Stimulated activated memory B cell treated with anti-CD40 and anti-IgM and Interleukin-4, amounts not matched to agents 10 μg/mL and 1 μg/mL and 100 μg/mL, for 72 hours (primary cell): Measurements from ENCODE around the gene RPF1.
"Not testable (repeated sequence)": the region's sequence is repeated elsewhere in the genome, so short reads cannot be mapped to it uniquely, and the experiment has no call there.

Source experiments
- ATAC-seq: fragments of 150-1000 bp; cut with Tn5 transposase; 2 replicates; pipeline ENCODE4 v1.10.0; 2021
- H3K27ac Mint-ChIP-seq: one replicate; pipeline ENCODE4 v1.8.0; 2022; ENCODE audit warnings: mild to moderate bottlenecking, mixed read lengths
- H3K27me3 Mint-ChIP-seq: one replicate; pipeline ENCODE4 v1.8.0; 2022; ENCODE audit warnings: mixed read lengths
- H3K36me3 Mint-ChIP-seq: one replicate; pipeline ENCODE4 v1.8.0; 2022; ENCODE audit warnings: mixed read lengths
- H3K4me1 Mint-ChIP-seq: one replicate; pipeline ENCODE4 v1.8.0; 2022; ENCODE audit warnings: mixed read lengths
- H3K4me3 Mint-ChIP-seq: one replicate; pipeline ENCODE4 v1.8.0; 2022; ENCODE audit warnings: mild to moderate bottlenecking, moderate library complexity, mixed read lengths
- H3K9me3 Mint-ChIP-seq: one replicate; pipeline ENCODE4 v1.8.0; 2022; ENCODE audit warnings: mixed read lengths

The RPF1 gene, protein sequence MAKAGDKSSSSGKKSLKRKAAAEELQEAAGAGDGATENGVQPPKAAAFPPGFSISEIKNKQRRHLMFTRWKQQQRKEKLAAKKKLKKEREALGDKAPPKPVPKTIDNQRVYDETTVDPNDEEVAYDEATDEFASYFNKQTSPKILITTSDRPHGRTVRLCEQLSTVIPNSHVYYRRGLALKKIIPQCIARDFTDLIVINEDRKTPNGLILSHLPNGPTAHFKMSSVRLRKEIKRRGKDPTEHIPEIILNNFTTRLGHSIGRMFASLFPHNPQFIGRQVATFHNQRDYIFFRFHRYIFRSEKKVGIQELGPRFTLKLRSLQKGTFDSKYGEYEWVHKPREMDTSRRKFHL

DNA sequence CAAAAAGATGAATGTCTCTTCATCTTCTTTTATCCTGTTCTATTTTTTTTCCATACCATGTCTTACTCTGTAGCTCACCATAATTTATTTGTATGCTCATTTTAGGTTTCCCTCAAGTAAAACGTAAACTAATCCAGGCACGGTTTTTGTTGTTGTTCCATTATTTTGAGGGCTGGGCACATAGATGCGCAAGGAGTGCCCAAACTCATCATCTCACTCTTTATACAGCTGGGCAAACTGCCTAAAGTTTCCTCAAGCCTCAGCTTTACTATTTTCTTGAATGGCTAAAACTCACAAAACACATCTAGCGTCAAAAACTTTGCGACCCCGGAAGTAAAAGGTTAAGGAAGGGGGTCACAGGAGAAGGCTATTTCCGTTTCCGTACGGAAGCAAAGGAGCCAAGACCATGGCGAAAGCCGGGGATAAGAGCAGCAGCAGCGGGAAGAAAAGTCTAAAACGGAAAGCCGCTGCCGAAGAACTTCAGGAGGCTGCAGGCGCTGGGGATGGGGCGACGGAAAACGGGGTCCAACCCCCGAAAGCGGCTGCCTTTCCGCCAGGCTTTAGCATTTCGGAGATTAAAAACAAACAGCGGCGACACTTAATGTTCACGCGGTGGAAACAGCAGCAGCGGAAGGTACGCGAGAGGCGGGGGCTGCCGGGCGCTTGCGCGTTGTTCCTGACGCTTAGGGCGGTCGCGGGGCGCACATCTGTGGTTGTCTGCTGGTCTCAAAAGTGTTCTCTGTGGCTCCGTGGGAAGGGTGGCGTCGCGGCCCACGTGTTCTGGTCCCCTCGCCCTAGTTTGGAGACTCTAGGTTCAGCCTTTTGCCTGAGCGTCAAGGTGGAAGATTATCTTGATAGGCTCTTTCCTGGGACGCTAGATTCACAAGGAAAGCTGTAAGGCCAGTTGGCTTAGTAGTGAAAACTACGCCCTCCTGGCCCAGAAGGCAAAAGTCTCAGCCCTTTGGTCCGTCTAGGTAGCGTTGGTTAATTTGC is at the start of gene RPF1:
Gene RPF1, plus strand, starts transcription at position 391 of the 993 bp plus-strand sequence. Its CDS starts 16 bp downstream, at position 407.
- Mint-ChIP-seq H3K36me3 (peaks cover 36% of the 10 kb centered on the region), H3K4me1 (peaks cover 31% of the 10 kb centered on the region), H3K27me3 (peaks cover 32% of the 10 kb centered on the region), H3K9me3 (peaks cover 14% of the 10 kb centered on the region), H3K4me3 (peak within 1 kb of the TSS; percentile 99), H3K27ac (peak within 1 kb of the TSS; percentile 99)
- peak; percentile 97 for ATAC-seq

DNA sequence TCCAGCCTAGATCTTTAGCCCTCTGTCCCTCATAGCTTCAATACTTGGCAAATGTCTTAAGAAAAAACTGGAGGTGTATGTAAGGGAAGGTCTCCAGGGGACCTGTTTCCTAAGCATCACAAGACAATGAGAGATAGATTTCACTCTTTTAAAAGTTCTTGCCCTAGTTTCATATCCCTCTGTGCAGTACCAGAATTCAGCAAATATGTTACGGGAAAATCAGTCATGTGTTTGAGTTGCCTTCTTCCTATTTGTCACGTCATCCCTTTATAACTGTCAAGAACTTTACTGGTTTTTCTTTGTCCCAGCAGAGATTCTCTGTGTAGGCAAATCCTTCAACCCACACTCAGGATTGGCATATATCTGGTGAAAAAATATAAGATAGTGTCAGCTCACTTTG is 48.5 kb upstream of the RPF1 start:
- no peak overlapping the region for H3K27ac Mint-ChIP-seq
- H3K4me1 Mint-ChIP-seq = no peaks in the 10 kb centered on the region
- ATAC-seq = peak; percentile 53
- H3K27me3 Mint-ChIP-seq = no peaks in the 10 kb centered on the region
- peaks cover 4% of the 10 kb centered on the region for H3K9me3 Mint-ChIP-seq
- H3K4me3 Mint-ChIP-seq = no peak overlapping the region
- no peaks in the 10 kb centered on the region for H3K36me3 Mint-ChIP-seq

DNA sequence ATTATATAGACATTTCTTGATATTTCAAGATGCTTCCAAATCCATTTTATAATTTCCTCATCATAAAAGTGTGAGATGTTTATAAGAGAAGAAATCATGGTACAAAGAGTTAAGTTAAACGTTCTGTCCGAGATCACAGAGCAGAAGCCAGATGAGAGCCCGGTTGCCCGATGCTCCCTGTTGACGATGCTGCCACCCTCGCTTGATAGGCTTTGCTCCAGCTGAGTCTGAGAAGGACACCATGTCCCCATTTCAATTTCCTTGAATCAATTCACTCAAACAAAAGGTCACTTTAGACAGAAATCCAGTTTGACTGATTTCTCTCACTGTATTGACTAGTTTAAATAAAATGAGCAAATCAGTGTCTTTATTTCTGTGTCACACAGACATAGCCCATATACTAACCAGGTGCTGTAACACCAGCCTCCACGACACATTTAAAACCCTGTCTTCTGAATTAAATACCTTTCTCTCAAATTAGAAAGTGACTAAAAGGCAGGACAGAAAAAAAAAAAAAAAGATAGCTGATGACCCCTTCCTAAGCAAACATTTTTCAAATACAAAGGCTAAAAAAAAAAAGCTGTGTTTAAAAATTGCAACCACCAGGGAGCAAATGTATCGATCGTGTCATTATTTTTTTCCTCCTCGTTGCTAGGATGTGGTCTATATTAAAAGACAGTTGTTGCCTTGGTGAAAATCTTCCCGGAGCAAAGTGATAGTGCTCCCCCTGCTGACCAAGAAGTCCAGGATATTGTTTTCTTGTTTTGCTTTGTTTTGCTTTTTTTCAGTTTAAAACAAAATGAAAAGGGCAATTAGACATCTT is 45.6 kb upstream of the RPF1 start:
- peak; percentile 67 for ATAC-seq
- Mint-ChIP-seq H3K27me3 (no peaks in the 10 kb centered on the region), H3K4me3 (peak overlapping the region; percentile 50), H3K36me3 (no peaks in the 10 kb centered on the region), H3K27ac (no peak overlapping the region), H3K4me1 (no peaks in the 10 kb centered on the region), H3K9me3 (peaks cover 4% of the 10 kb centered on the region)

DNA sequence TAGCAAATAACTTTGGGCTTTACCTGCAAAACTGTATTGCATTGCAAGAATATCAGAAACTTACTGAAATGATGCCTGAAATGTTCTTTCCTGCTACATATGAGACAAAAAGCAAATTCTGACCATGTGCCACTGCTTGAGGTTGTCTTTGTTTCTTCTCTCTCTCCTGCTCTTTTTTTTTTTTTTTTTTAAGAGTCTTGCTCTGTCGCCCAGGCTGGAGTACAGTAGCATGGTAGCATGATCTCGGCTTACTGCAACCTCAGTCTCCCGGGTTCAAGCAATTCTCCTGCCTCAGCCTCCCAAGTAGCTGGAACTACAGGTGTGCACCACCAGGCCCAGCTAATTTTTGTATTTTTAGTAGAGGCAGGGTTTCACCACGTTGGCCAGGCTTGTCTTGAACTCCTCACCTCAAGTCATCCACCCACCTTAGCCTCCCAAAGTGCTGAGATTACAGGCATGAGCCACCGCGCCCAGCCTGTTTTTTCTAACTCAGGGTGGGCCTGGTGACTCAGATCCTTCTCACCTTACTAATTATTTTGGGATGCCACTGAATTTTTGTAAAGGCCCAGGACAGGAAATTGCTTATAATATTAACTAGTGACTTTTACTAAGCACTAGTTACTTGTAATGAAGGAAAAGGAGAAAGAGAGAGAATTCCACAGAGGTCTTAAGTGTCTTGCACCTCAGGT is 44.8 kb upstream of the RPF1 start:
- Mint-ChIP-seq H3K27me3 (no peaks in the 10 kb centered on the region), H3K36me3 (no peaks in the 10 kb centered on the region), H3K27ac (no peak overlapping the region), H3K4me3 (peak overlapping the region; percentile 50), H3K4me1 (no peaks in the 10 kb centered on the region), H3K9me3 (peaks cover 4% of the 10 kb centered on the region)
- no peak for ATAC-seq

DNA sequence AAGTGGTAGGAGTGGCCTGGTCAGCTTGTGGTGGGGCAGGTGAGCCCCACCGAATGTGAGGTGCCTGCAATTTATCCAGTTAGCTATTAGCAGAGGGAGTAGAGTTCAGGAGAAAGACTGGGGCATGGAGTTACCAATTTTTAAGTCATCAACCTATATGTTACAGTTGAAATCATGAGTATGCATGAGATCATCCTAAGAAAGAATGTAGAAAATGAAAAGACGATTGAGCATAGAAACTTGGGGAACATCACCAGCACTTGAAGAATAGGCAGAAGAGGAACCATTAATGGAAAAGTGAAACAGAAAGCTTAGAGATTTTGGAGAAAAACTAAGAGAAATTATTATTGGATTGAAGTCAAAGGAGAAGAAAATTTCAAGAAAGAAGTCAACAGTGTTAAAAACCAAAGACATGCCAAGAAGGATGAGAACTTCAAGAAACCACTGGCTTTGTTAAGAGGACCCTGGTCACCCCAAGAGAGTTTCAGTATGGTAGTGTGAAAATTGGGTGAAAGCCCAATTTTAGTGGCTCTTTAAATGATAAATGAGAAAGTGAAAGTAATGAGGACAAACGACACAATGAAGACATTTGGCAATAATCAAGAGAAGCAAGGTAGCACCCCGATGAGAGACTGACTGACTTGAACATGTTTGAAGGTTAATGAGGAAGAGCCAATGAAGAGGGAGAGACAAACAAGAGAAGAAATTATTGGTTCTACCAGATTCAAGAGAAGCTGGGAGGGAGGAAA is 44.1 kb upstream of the RPF1 start:
- no peak for ATAC-seq
- Mint-ChIP-seq H3K4me1 (no peaks in the 10 kb centered on the region), H3K9me3 (no peaks in the 10 kb centered on the region), H3K36me3 (no peaks in the 10 kb centered on the region), H3K27me3 (no peaks in the 10 kb centered on the region), H3K4me3 (no peak overlapping the region), H3K27ac (no peak overlapping the region)

DNA sequence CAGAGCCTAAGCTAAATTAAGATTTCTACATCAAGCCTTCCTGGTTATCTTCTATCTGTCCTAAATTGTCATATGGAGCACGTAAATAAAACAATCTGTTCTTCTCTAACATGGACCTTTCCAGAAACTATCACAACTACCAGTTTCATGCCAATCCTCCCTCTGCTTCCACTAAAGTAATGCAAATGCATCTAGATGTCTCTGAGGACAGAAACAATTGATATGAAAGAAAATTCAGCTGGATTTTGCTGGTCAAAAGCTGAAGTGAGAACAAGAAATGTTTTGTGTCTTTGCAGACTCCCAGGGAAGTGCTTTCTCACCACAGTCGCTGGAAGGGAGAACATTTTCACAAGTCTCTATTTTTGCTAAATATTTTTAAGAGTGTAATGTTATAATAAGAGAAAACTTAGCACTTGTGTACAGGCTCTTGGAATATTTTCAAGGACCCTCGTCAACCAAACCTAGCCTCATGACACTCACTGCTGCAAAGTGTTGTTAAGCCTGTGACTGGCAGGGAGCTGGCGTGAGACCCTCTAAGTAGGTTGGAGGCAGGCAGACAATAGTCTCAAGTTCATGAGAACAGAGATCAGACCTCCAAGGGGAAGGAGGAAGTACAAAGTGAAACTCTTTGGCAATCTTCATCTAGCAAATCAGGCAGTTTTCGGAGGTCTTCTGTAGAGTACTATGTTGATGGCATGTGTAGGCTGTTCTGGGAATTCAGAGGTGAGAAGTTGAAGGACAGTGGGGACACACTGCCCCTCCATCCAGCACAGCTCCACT is 42.0 kb upstream of the RPF1 start:
- Mint-ChIP-seq H3K36me3 (no peaks in the 10 kb centered on the region), H3K9me3 (no peaks in the 10 kb centered on the region), H3K27me3 (no peaks in the 10 kb centered on the region), H3K27ac (no peak overlapping the region), H3K4me1 (no peaks in the 10 kb centered on the region), H3K4me3 (no peak overlapping the region)
- ATAC-seq = peak; percentile 67

DNA sequence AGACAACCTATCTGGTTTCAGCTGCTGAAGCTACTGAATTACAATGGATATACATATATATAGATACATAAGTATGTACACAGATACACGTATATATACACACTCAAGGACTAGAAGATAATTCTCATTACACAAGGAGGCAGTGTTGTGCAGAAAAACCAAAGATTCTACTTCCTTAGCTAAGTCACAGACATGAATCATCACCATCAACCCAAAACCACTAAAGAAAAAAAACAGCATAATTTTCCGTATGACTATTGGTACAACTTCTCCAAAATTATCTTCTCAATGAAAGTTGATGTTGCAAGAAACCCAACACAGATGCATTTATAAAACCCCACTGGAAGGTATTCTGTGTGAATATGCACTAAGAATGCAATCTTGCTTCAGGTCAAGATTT is 36.8 kb upstream of the RPF1 start:
- H3K4me1 Mint-ChIP-seq = peaks cover 7% of the 10 kb centered on the region
- H3K27me3 Mint-ChIP-seq = no peaks in the 10 kb centered on the region
- peaks cover 6% of the 10 kb centered on the region for H3K36me3 Mint-ChIP-seq
- ATAC-seq = peak; percentile 95
- peaks cover 3% of the 10 kb centered on the region for H3K9me3 Mint-ChIP-seq
- H3K27ac Mint-ChIP-seq = no peak overlapping the region
- H3K4me3 Mint-ChIP-seq = no peak overlapping the region

DNA sequence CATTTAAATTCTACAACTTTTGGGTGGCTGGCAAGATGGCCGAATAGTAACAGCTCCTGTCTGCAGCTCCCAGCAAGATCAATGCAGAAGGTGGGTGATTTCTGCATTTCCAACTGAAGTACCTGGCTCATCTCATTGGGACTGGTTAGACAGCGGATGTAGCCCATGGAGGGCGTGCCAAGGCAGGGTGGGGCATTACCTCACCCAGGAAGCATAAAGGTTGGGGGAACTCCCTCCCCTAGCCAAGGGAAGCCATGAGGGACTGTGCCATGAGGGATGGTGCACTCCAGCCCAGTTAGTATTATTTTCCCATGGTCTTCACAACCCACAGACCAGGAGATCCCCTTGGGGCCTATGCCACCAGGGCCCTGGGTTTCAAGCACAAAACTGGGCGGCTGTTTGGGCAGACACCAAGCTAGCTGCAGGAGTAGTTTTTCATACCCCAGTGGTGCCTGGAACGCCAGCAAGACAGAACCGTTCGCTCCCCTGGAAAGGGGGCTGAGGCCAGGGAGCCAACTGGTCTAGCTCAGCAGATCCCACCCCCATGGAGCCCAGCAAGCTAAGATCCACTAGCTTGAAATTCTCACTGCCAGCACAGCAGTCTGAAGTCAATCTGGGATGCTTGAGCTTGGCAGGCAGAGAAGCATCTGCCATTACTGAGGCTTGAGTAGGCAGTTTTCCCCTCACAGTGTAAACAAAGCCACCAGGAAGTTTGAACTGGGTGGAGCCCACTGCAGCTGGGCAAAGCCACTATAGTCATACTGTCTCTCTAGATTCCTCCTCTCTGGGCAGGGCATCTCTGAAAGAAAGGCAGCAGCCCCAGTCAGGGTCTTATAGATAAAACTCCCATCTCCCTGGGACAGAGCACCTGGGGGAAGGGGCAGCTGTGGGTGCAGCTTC is 36.1 kb upstream of the RPF1 start:
- H3K27ac Mint-ChIP-seq, H3K4me3 Mint-ChIP-seq, H3K36me3 Mint-ChIP-seq, H3K27me3 Mint-ChIP-seq, H3K9me3 Mint-ChIP-seq, ATAC-seq, H3K4me1 Mint-ChIP-seq: not testable (repeated sequence)

DNA sequence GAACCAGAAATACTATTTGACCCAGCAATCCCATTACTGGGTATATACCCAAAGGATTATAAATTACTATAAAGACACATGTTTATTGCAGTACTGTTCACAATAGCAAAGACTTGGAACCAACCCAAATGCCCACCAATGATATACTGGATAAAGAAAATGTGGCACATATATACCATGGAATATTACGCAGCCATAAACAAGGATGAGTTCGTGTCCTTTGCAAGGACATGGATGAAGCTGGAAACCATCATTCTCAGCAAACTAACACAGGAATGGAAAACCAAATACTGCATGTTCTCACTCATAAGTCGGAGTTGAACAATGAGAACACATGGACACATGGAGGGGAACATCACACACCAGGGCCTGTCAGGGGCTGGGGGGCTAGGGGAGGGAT is 30.4 kb upstream of the RPF1 start:
- H3K27me3 Mint-ChIP-seq, H3K4me3 Mint-ChIP-seq, H3K4me1 Mint-ChIP-seq, H3K36me3 Mint-ChIP-seq, H3K27ac Mint-ChIP-seq, H3K9me3 Mint-ChIP-seq, ATAC-seq: not testable (repeated sequence)

DNA sequence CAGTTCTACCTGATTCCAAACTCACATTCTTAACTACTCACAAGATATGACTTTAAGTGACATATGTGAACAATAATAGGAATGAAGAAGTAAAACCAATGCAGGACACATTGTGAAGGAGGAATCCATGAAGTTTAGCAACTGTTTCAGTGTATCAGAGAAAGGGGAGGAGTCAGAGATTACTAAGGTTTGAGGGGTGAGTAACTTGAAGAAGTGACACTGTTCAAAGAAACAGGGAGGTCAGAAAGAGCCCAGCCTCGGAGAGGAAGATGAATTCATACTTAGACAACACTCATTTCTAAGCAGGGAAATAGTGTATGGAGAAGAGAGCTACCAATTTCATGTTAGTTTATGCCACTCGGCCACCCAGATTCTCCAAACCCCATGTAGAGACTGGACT is 28.2 kb upstream of the RPF1 start:
- H3K27me3 Mint-ChIP-seq = no peaks in the 10 kb centered on the region
- no peaks in the 10 kb centered on the region for H3K4me1 Mint-ChIP-seq
- ATAC-seq = no peak
- H3K36me3 Mint-ChIP-seq = peaks cover 4% of the 10 kb centered on the region
- H3K9me3 Mint-ChIP-seq = no peaks in the 10 kb centered on the region
- no peak overlapping the region for H3K27ac Mint-ChIP-seq
- H3K4me3 Mint-ChIP-seq = no peak overlapping the region

DNA sequence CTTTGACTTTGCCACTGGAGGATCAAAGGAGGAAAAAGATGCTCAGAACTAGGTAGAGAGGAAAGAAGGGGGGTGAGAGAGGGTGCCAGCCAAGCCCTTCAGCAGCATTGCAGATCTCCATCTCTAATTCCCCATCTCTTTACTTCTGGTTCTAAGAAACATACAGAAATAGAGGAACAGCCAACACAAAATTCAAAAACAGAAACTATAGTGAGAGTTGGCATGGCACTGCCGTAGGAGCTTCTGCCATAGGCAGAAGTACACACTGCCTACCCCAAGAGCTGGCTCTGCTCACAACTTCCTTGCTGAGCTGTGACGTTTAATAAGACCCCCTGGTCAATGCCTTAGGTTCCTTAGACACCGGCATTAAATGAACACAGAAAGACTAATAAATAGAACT is 26.6 kb upstream of the RPF1 start:
- Mint-ChIP-seq H3K4me1 (no peaks in the 10 kb centered on the region), H3K27me3 (no peaks in the 10 kb centered on the region), H3K9me3 (no peaks in the 10 kb centered on the region), H3K4me3 (no peak overlapping the region), H3K27ac (no peak overlapping the region), H3K36me3 (no peaks in the 10 kb centered on the region)
- ATAC-seq = no peak

DNA sequence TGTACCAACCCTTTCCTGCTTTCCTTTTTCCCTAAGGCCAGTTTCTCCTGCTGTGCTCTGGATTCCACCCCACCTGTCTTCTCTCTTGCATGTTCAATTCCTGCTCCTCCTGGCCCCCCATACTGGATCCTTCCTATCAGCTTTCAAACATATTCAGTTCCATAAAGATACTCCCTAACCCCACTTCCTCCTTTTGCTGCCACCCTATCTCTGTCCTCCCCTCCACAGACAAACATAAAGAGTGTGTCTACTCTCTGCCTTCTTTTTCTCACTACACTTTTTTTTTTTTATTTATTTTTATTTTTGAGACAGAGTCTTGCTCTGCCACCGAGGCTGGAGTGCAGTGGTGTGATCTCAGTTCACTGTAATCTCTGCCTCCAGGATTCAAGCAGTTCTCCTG is 16.9 kb upstream of the RPF1 start:
- Mint-ChIP-seq H3K27me3 (peaks cover 55% of the 10 kb centered on the region), H3K27ac (no peak overlapping the region), H3K36me3 (no peaks in the 10 kb centered on the region), H3K4me3 (no peak overlapping the region), H3K9me3 (no peaks in the 10 kb centered on the region), H3K4me1 (no peaks in the 10 kb centered on the region)
- ATAC-seq = no peak

DNA sequence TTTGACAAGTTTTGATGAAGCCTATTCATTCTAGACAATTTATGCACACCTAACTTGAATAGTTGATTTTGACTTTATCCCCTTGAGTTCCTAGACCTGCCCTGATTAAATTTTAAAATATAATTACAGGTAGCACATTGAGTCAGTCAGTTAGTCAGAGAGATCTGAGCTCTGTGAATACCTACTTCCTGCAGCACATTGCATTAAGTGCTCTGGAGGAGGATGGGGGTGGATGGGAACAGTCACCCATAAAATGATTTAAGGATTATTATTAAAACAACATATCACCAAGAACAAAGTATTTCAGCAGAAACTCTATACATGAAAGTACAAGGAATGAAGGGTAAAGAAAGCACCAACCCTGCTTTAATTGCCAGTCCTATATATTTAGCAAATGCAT is 11.8 kb upstream of the RPF1 start:
- Mint-ChIP-seq H3K9me3 (no peaks in the 10 kb centered on the region), H3K4me1 (no peaks in the 10 kb centered on the region), H3K27me3 (peaks cover 60% of the 10 kb centered on the region), H3K36me3 (no peaks in the 10 kb centered on the region), H3K4me3 (no peak overlapping the region), H3K27ac (no peak overlapping the region)
- no peak for ATAC-seq
